H9 (cell line): Measurements from ENCODE around the gene CACNA1G. TPM values are rescaled to one million over a fixed set of nuclear protein-coding genes. Genes with fewer than 3 reads are reported as not detected.

Experiments
- DNase-seq: peaks from one replicate; pipeline ENCODE4 v3.0.0-alpha.2; 2017
- H2AFZ ChIP-seq: one replicate; pipeline ENCODE4 v1.6.1; 2013; ENCODE audit warnings: mild to moderate bottlenecking, low read length, control low read depth, moderate library complexity
- H2AK5ac ChIP-seq: 2 replicates; pipeline ENCODE4 v1.6.1; 2013; ENCODE audit warnings: low read length, control low read depth, mixed read lengths; ENCODE audit not compliant: insufficient read length
- H2BK120ac ChIP-seq: one replicate; pipeline ENCODE4 v1.6.1; 2013; ENCODE audit warnings: low read depth, mild to moderate bottlenecking, low read length, control low read depth, inconsistent platforms; ENCODE audit not compliant: poor library complexity, severe bottlenecking
- H2BK12ac ChIP-seq: 2 replicates; pipeline ENCODE4 v1.6.1; 2013; ENCODE audit warnings: low read length, control low read depth, mixed read lengths, low read depth; ENCODE audit not compliant: insufficient read length
- H2BK15ac ChIP-seq: 2 replicates; pipeline ENCODE4 v1.6.1; 2013; ENCODE audit warnings: low read depth, low read length, control low read depth
- H2BK20ac ChIP-seq: one replicate; pipeline ENCODE4 v1.6.1; 2013; ENCODE audit warnings: low read depth, mild to moderate bottlenecking, low read length, control low read depth, inconsistent platforms; ENCODE audit not compliant: poor library complexity, severe bottlenecking
- H2BK5ac ChIP-seq: 2 replicates; pipeline ENCODE4 v1.6.1; 2013; ENCODE audit warnings: low read length, control low read depth, mixed read lengths; ENCODE audit not compliant: insufficient read length
- H3K14ac ChIP-seq: 2 replicates; pipeline ENCODE4 v1.6.1; 2013; ENCODE audit warnings: low read length, control low read depth; ENCODE audit not compliant: insufficient read depth
- H3K18ac ChIP-seq: 2 replicates; pipeline ENCODE4 v1.6.1; 2013; ENCODE audit warnings: low read depth, mild to moderate bottlenecking, mixed read lengths, low read length, control low read depth; ENCODE audit not compliant: insufficient read length
- H3K23ac ChIP-seq: 2 replicates; pipeline ENCODE4 v1.6.1; 2013; ENCODE audit warnings: low read length, control low read depth, mixed read lengths, low read depth; ENCODE audit not compliant: insufficient read length
- H3K23me2 ChIP-seq: 2 replicates; pipeline ENCODE4 v1.6.1; 2013; ENCODE audit warnings: low read depth, mild to moderate bottlenecking, mixed read lengths, low read length, control low read depth; ENCODE audit not compliant: insufficient read length, poor library complexity, severe bottlenecking
- H3K27ac ChIP-seq: 2 replicates; pipeline ENCODE4 v1.5.1; 2013; ENCODE audit warnings: low read length, control low read depth, mixed read lengths, low read depth; ENCODE audit not compliant: insufficient read length
- H3K27me3 ChIP-seq: 2 replicates; pipeline ENCODE4 v1.6.1; 2013; ENCODE audit warnings: low read length, control low read depth, inconsistent platforms; ENCODE audit not compliant: insufficient read depth
- H3K4ac ChIP-seq: 2 replicates; pipeline ENCODE4 v1.6.1; 2013; ENCODE audit warnings: low read depth, mild to moderate bottlenecking, control low read depth, inconsistent platforms, low read length, moderate library complexity
- H3K4me1 ChIP-seq: 2 replicates; pipeline ENCODE4 v1.6.1; 2013; ENCODE audit warnings: low read length, control low read depth, inconsistent platforms; ENCODE audit not compliant: insufficient read depth
- H3K4me2 ChIP-seq: 2 replicates; pipeline ENCODE4 v1.6.1; 2013; ENCODE audit warnings: low read length, control low read depth, mixed read lengths; ENCODE audit not compliant: insufficient read length, insufficient read depth
- H3K56ac ChIP-seq: 2 replicates; pipeline ENCODE4 v1.6.1; 2013; ENCODE audit warnings: low read depth, mild to moderate bottlenecking, mixed read lengths, low read length, control low read depth; ENCODE audit not compliant: insufficient read length
- H3K79me1 ChIP-seq: 2 replicates; pipeline ENCODE4 v1.6.1; 2013; ENCODE audit warnings: low read depth, mild to moderate bottlenecking, moderate library complexity, low read length, control low read depth, inconsistent platforms; ENCODE audit not compliant: insufficient read depth, poor library complexity, severe bottlenecking
- H3K79me2 ChIP-seq: 2 replicates; pipeline ENCODE4 v1.6.1; 2013; ENCODE audit warnings: low read length, control low read depth, inconsistent platforms; ENCODE audit not compliant: insufficient read depth
- H3K9ac ChIP-seq: 2 replicates; pipeline ENCODE4 v1.6.1; 2013; ENCODE audit warnings: low read length, control low read depth, mixed read lengths; ENCODE audit not compliant: insufficient read length; ENCODE audit errors: extremely low read depth
- H3K9me3 ChIP-seq: one replicate; pipeline ENCODE4 v1.6.1; 2013; ENCODE audit warnings: low read depth, low read length, inconsistent platforms; ENCODE audit not compliant: control insufficient read depth
- H3T11ph ChIP-seq: one replicate; pipeline ENCODE4 v1.6.1; 2013; ENCODE audit warnings: mild to moderate bottlenecking, low read length, control low read depth, inconsistent platforms
- H4K20me1 ChIP-seq: one replicate; pipeline ENCODE4 v1.6.1; 2013; ENCODE audit not compliant: control insufficient read depth, insufficient read length, insufficient read depth
- H4K5ac ChIP-seq: 2 replicates; pipeline ENCODE4 v1.6.1; 2013; ENCODE audit warnings: low read depth, mild to moderate bottlenecking, mixed read lengths, low read length, control low read depth; ENCODE audit not compliant: insufficient read length
- H4K8ac ChIP-seq: replicated peaks from 2 replicates; pipeline ENCODE4 v1.6.1; 2013; ENCODE audit warnings: low read length, control low read depth, mixed read lengths, low read depth; ENCODE audit not compliant: insufficient read length
- H4K91ac ChIP-seq: 2 replicates; pipeline ENCODE4 v1.6.1; 2013; ENCODE audit warnings: low read depth, mild to moderate bottlenecking, moderate library complexity, mixed read lengths, low read length, control low read depth; ENCODE audit not compliant: insufficient read length
- H3K27ac Mint-ChIP-seq, 3 experiments: 2 replicates in 2 of 3; 3 replicates in 1 of 3; pipeline ENCODE4 v1.8.0; 2020 to 2021; ENCODE audit warnings: mixed read lengths in 3 of 3, mild to moderate bottlenecking in 1 of 3, moderate library complexity in 1 of 3
- H3K27me3 Mint-ChIP-seq: 2 replicates; pipeline ENCODE4 v1.8.0; 2021; ENCODE audit warnings: low read depth, mild to moderate bottlenecking, moderate library complexity, mixed read lengths
- H3K36me3 Mint-ChIP-seq, 3 experiments: 2 replicates in 2 of 3; 3 replicates in 1 of 3; pipeline ENCODE4 v1.8.0; 2020 to 2021; ENCODE audit warnings: low read depth in 3 of 3, mixed read lengths in 3 of 3; ENCODE audit not compliant: insufficient read depth in 1 of 3
- H3K4me1 Mint-ChIP-seq, 2 experiments: 2 replicates each; pipeline ENCODE4 v1.8.0; 2020; ENCODE audit warnings: mixed read lengths in 2 of 2
- H3K4me3 Mint-ChIP-seq, 2 experiments: 2 replicates in 1 of 2; 3 replicates in 1 of 2; pipeline ENCODE4 v1.8.0; 2020 to 2021; ENCODE audit warnings: mild to moderate bottlenecking in 2 of 2, mixed read lengths in 2 of 2, moderate library complexity in 1 of 2
- H3K9me3 Mint-ChIP-seq, 2 experiments: 2 replicates in 1 of 2; 3 replicates in 1 of 2; pipeline ENCODE4 v1.8.0; 2020; ENCODE audit warnings: mild to moderate bottlenecking in 2 of 2, mixed read lengths in 2 of 2, moderate library complexity in 1 of 2
- CTCF ChIP-seq: fragments of 200-600 bp; sonication (generic); conservative IDR thresholded peaks from 3 replicates; pipeline ENCODE4 v1.8.0; 2021; ENCODE audit warnings: antibody characterized with exemption, mild to moderate bottlenecking
- WGBS: extraction: QIAGEN DNeasy Blood & Tissue Kit; methylation state at CpG from one replicate; pipeline ENCODE4 v1.1.7; 2013; ENCODE audit warnings: missing lambda C conversion rate, low lambda C conversion rate, mixed read lengths; ENCODE audit not compliant: insufficient read length; ENCODE audit errors: extremely low coverage; 5-methylcytosine and 5-hydroxymethylcytosine counted together
- total RNA-seq: library from RNA; stranded (reverse); gene quantifications from 2 replicates; pipeline ENCODE4 v1.2.1, GENCODE V29; 2021

Gene CACNA1G
- total RNA-seq, 1 experiment from 2014 or later, result 1.5 TPM

- Histone ChIP-seq H4K5ac (no peak overlapping the region), H3K79me2 (no peaks in the 10 kb centered on the region), H3K27me3 (no peaks in the 10 kb centered on the region), H2BK15ac (no peak overlapping the region), H2AFZ (no peak overlapping the region), H2BK120ac (no peak overlapping the region), H3K79me1 (no peaks in the 10 kb centered on the region), H3K4me1 (no peaks in the 10 kb centered on the region), H3K4ac (no peak overlapping the region), H2BK12ac (no peak overlapping the region), H4K8ac (no peak overlapping the region), H4K20me1 (no peaks in the 10 kb centered on the region), H3K18ac (no peak overlapping the region), H3K23me2 (no peaks in the 10 kb centered on the region), H3T11ph (no peak overlapping the region), H2AK5ac (no peak overlapping the region), H4K91ac (no peak overlapping the region), H2BK5ac (no peak overlapping the region), H3K9ac (no peak overlapping the region), H3K56ac (no peak overlapping the region), H3K27ac (no peak overlapping the region), H3K9me3 (no peaks in the 10 kb centered on the region), H3K4me2 (no peak overlapping the region), H3K14ac (no peak overlapping the region), H2BK20ac (no peak overlapping the region), H3K23ac (no peak overlapping the region)
- no peak for DNase-seq
- no CpG with 5 or more reads among the region's 3 CpGs for WGBS
- H3K9me3 Mint-ChIP-seq, result peaks cover 0 to 7% of the 10 kb centered on the region in 2 experiments; a peak in 4 of 5 replicates
- H3K4me3 Mint-ChIP-seq, result no peak overlapping the region
- H3K27ac Mint-ChIP-seq, result no peak overlapping the region
- peaks cover 5% of the 10 kb centered on the region for H3K27me3 Mint-ChIP-seq
- no peak for TF ChIP-seq CTCF
- no peaks in the 10 kb centered on the region for H3K36me3 Mint-ChIP-seq
- no peaks in the 10 kb centered on the region for H3K4me1 Mint-ChIP-seq
These were observed 93.2 kb downstream of the CACNA1G start for GRCh38 chr17:50653738-50654137.
